Mesenchymal stem cell (in vitro differentiated cells and primary cell): ENCODE results near the gene TMEM143.
"Not testable (repeated sequence)": the region's sequence is repeated elsewhere in the genome, so short reads cannot be mapped to it uniquely, and the experiment has no call there.

ENCODE experiments used
- DNase-seq: peaks from one replicate; pipeline ENCODE4 v3.0.0-alpha.2; 2013
- H2AFZ ChIP-seq: one replicate; pipeline ENCODE4 v1.6.1; 2013; ENCODE audit warnings: low read depth, mild to moderate bottlenecking, control low read depth, inconsistent platforms, low read length, moderate library complexity
- H2AK5ac ChIP-seq: 2 replicates; pipeline ENCODE4 v1.6.1; 2013; ENCODE audit warnings: low read length, moderate library complexity, mild to moderate bottlenecking, inconsistent platforms; ENCODE audit not compliant: severe bottlenecking
- H2BK120ac ChIP-seq: one replicate; pipeline ENCODE4 v1.6.1; 2013; ENCODE audit warnings: low read depth, mild to moderate bottlenecking, inconsistent platforms, low read length, moderate library complexity
- H2BK12ac ChIP-seq, 2 experiments: one replicate each; pipeline ENCODE4 v1.6.1; 2013; ENCODE audit warnings: inconsistent platforms in 2 of 2, low read length in 2 of 2, mild to moderate bottlenecking in 2 of 2, moderate library complexity in 2 of 2, control low read depth in 1 of 2
- H2BK15ac ChIP-seq: one replicate; pipeline ENCODE4 v1.6.1; 2013; ENCODE audit warnings: mild to moderate bottlenecking, low read depth, inconsistent platforms; ENCODE audit not compliant: poor library complexity, severe bottlenecking
- H2BK5ac ChIP-seq: 2 replicates; pipeline ENCODE4 v1.6.1; 2013; ENCODE audit warnings: low read depth, mild to moderate bottlenecking, low read length, control low read depth, inconsistent platforms; ENCODE audit not compliant: poor library complexity, severe bottlenecking
- H3K14ac ChIP-seq, 2 experiments: one replicate each; pipeline ENCODE4 v1.6.1; 2013; ENCODE audit warnings: inconsistent platforms in 2 of 2, low read length in 2 of 2, control low read depth in 1 of 2, mild to moderate bottlenecking in 1 of 2, moderate library complexity in 1 of 2
- H3K18ac ChIP-seq, 2 experiments: one replicate each; pipeline ENCODE4 v1.6.1; 2013; ENCODE audit warnings: inconsistent platforms in 2 of 2, low read length in 2 of 2, control low read depth in 1 of 2, low read depth in 1 of 2, mild to moderate bottlenecking in 1 of 2
- H3K23ac ChIP-seq, 2 experiments: one replicate each; pipeline ENCODE4 v1.6.1; 2013; ENCODE audit warnings: inconsistent platforms in 2 of 2, low read length in 2 of 2, mild to moderate bottlenecking in 2 of 2, moderate library complexity in 2 of 2, control low read depth in 1 of 2
- H3K27ac ChIP-seq: 2 replicates; pipeline ENCODE4 v1.5.1; 2013; ENCODE audit warnings: mild to moderate bottlenecking, moderate library complexity, low read length, control low read depth, inconsistent platforms; ENCODE audit not compliant: poor library complexity, severe bottlenecking
- H3K27me3 ChIP-seq, 2 experiments: 2 replicates each; pipeline versions ENCODE4 v1.6.1 to v1.7.0; 2013; ENCODE audit warnings: low read length in 2 of 2, mild to moderate bottlenecking in 2 of 2, moderate library complexity in 2 of 2, control low read depth in 1 of 2, inconsistent platforms in 1 of 2; ENCODE audit not compliant: control insufficient read depth in 1 of 2, insufficient read depth in 1 of 2
- H3K36me3 ChIP-seq, 2 experiments: 2 replicates each; pipeline versions ENCODE4 v1.6.1 to v1.7.0; 2013; ENCODE audit warnings: low read length in 2 of 2, control low read depth in 1 of 2, inconsistent platforms in 1 of 2, low read depth in 1 of 2, mild to moderate bottlenecking in 1 of 2; ENCODE audit not compliant: insufficient read depth in 2 of 2, control insufficient read depth in 1 of 2
- H3K4ac ChIP-seq, 2 experiments: one replicate each; pipeline ENCODE4 v1.6.1; 2013; ENCODE audit warnings: inconsistent platforms in 2 of 2, low read length in 2 of 2, mild to moderate bottlenecking in 2 of 2, moderate library complexity in 2 of 2, control low read depth in 1 of 2, low read depth in 1 of 2
- H3K4me1 ChIP-seq: 2 replicates; pipeline ENCODE4 v1.6.1; 2013; ENCODE audit warnings: low read depth, low read length, control low read depth; ENCODE audit not compliant: control insufficient read depth, insufficient read depth
- H3K4me2 ChIP-seq: 2 replicates; pipeline ENCODE4 v1.6.1; 2013; ENCODE audit warnings: low read length, mild to moderate bottlenecking, inconsistent platforms; ENCODE audit not compliant: poor library complexity, severe bottlenecking
- H3K4me3 ChIP-seq, 2 experiments: 2 replicates each; pipeline versions ENCODE4 v1.5.1 to v1.7.0; 2013; ENCODE audit warnings: low read length in 2 of 2, mild to moderate bottlenecking in 2 of 2, control low read depth in 1 of 2, low read depth in 1 of 2; ENCODE audit not compliant: insufficient read depth in 1 of 2
- H3K79me1 ChIP-seq: replicated peaks from 2 replicates; pipeline ENCODE4 v1.6.1; 2013; ENCODE audit warnings: mild to moderate bottlenecking, control low read depth, low read length, inconsistent platforms; ENCODE audit not compliant: poor library complexity, severe bottlenecking
- H3K9ac ChIP-seq: 2 replicates; pipeline ENCODE4 v1.7.0; 2013; ENCODE audit warnings: mild to moderate bottlenecking, low read length, moderate library complexity
- H3K9me3 ChIP-seq: 2 replicates; pipeline ENCODE4 v1.7.0; 2013; ENCODE audit warnings: mild to moderate bottlenecking, low read length; ENCODE audit not compliant: control insufficient read depth
- H4K8ac ChIP-seq: one replicate; pipeline ENCODE4 v1.6.1; 2013; ENCODE audit warnings: inconsistent platforms, mild to moderate bottlenecking, low read length, moderate library complexity
- H4K91ac ChIP-seq: one replicate; pipeline ENCODE4 v1.6.1; 2013; ENCODE audit warnings: mild to moderate bottlenecking, low read length, inconsistent platforms
- WGBS: methylation state at CpG from one replicate; pipeline ENCODE4 v1.1.7; 2013; ENCODE audit warnings: mixed read lengths; 5-methylcytosine and 5-hydroxymethylcytosine counted together

Gene TMEM143

GRCh38 chr19:48292798-48293197 lies 70.9 kb downstream of the TMEM143 start:
- Histone ChIP-seq H2BK15ac (no peak overlapping the region), H3K4me2 (no peak overlapping the region), H3K4ac (no peak overlapping the region), H4K91ac (no peak overlapping the region), H3K4me1 (peaks cover 7% of the 10 kb centered on the region), H3K18ac (no peak overlapping the region), H3K9me3 (no peaks in the 10 kb centered on the region), H4K8ac (no peak overlapping the region), H3K9ac (no peak overlapping the region), H3K14ac (no peak overlapping the region), H3K36me3 (no peaks in the 10 kb centered on the region), H3K4me3 (no peak overlapping the region), H2BK5ac (no peak overlapping the region), H2AK5ac (no peak overlapping the region), H3K27ac (no peak overlapping the region), H2BK12ac (no peak overlapping the region), H3K27me3 (peaks cover 0 to 9% of the 10 kb centered on the region in 2 experiments), H2BK120ac (no peak overlapping the region), H3K79me1 (no peaks in the 10 kb centered on the region), H2AFZ (no peak overlapping the region), H3K23ac (no peak overlapping the region)
- WGBS: 80% methylated on average over 4 of the region's 4 CpGs
- peak; percentile 38 for DNase-seq

- H2AK5ac ChIP-seq, H3K18ac ChIP-seq, H3K4me2 ChIP-seq, H3K4me3 ChIP-seq, H3K23ac ChIP-seq, H3K27ac ChIP-seq, H3K79me1 ChIP-seq, H2BK120ac ChIP-seq, H2BK15ac ChIP-seq, H4K91ac ChIP-seq, H3K4me1 ChIP-seq, H3K27me3 ChIP-seq, H2AFZ ChIP-seq, H4K8ac ChIP-seq, H3K4ac ChIP-seq, H3K9ac ChIP-seq, H3K36me3 ChIP-seq, DNase-seq, H3K14ac ChIP-seq, H3K9me3 ChIP-seq, H2BK12ac ChIP-seq, H2BK5ac ChIP-seq: not testable (repeated sequence)
- 35% methylated on average over 11 of the region's 11 CpGs for WGBS
These were observed 72.3 kb downstream of the TMEM143 start for GRCh38 chr19:48291489-48291815.

DNA sequence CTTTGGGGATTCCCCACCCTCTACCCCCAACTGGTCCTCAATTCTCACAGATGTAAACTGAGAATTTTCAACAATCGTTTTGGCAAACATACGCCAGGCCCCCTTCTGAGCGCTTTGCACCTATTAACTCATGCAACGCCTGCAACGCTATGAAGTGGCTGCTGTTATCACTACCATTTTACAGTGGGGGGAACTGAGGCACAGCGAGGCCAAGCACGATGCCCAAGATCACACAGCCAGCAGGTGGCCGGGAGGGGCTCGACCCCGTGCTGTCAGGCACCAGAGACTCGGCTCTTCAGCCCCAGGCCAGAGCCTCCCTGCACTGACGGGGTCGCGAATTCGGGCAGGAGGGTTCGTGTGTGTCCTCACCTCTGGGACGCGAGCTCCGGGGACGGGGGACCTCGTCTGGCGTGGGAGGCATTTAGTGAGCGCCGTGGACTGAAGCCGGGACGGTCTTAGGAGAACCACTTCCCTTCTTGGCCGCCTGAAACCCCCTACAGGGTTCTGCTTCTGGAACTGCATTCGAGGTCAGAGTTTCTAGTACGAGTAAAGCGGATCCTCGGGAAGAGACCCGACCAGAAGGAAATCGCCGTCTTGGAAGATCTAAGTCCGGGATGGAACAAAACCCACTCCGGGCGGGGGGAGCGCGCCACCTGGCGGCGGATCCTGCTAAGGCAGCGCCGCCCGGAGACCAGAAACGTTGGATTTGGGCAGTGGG lies 72.8 kb downstream of the TMEM143 start:
- H3K79me1 ChIP-seq: no peaks in the 10 kb centered on the region
- H2AK5ac ChIP-seq: no peak overlapping the region
- no peak overlapping the region for H2BK12ac ChIP-seq
- H2BK5ac ChIP-seq: no peak overlapping the region
- H3K36me3 ChIP-seq: no peaks in the 10 kb centered on the region
- no peak overlapping the region for H2BK120ac ChIP-seq
- H3K18ac ChIP-seq: peak overlapping the region; percentile 11 to 67
- H3K4ac ChIP-seq: peak overlapping the region in 1 of 2 experiments; percentile 70
- H4K8ac ChIP-seq: peak overlapping the region; percentile 85
- peaks cover 7% of the 10 kb centered on the region for H3K4me1 ChIP-seq
- H2AFZ ChIP-seq: peak overlapping the region; percentile 59
- DNase-seq: peak; percentile 86
- H3K4me2 ChIP-seq: peak overlapping the region; percentile 75
- peak overlapping the region in 1 of 2 experiments; percentile 48 for H3K23ac ChIP-seq
- peaks cover 11% of the 10 kb centered on the region for H3K9me3 ChIP-seq
- WGBS: under 1% methylated on average over 45 of the region's 45 CpGs
- no peak overlapping the region for H3K14ac ChIP-seq
- H4K91ac ChIP-seq: no peak overlapping the region
- peak overlapping the region; percentile 79 for H3K27ac ChIP-seq
- H3K4me3 ChIP-seq: peak overlapping the region; percentile 21 to 86
- no peak overlapping the region for H2BK15ac ChIP-seq
- peak overlapping the region; percentile 84 for H3K9ac ChIP-seq
- H3K27me3 ChIP-seq: peaks cover 0 to 4% of the 10 kb centered on the region in 2 experiments

DNA sequence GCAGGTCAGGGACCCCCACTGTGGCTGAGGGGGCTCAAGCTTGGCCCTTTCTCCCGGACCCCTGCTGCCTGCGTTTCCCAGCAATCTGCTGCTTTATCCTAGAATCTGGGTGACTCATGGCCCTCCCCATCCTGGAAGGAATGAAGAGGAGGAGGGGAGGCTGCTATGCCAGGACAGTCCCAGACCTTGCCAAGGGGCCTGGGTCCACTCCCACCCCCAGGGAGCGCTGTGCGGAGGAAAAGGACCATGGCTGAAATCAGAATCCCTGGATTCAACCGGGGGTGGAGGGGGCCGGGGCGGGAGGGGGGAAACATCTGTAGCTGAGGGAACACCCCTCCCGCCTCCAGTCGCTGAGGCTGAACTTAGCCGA lies 73.4 kb downstream of the TMEM143 start:
- H3K36me3 ChIP-seq: no peaks in the 10 kb centered on the region
- no peak overlapping the region for H4K8ac ChIP-seq
- no peak overlapping the region for H3K14ac ChIP-seq
- peak overlapping the region; percentile 75 for H3K4me2 ChIP-seq
- H2BK5ac ChIP-seq: no peak overlapping the region
- H3K18ac ChIP-seq: no peak overlapping the region
- no peak overlapping the region for H3K23ac ChIP-seq
- H3K4ac ChIP-seq: no peak overlapping the region
- peaks cover 7% of the 10 kb centered on the region for H3K4me1 ChIP-seq
- H3K27me3 ChIP-seq: no peaks in the 10 kb centered on the region
- peak overlapping the region; percentile 2 for H3K27ac ChIP-seq
- WGBS: 2% methylated on average over 10 of the region's 10 CpGs
- peak overlapping the region in 1 of 2 experiments; percentile 86 for H3K4me3 ChIP-seq
- H2BK15ac ChIP-seq: no peak overlapping the region
- H2BK120ac ChIP-seq: no peak overlapping the region
- H2AK5ac ChIP-seq: no peak overlapping the region
- peak overlapping the region; percentile 84 for H3K9ac ChIP-seq
- H3K9me3 ChIP-seq: peaks cover 14% of the 10 kb centered on the region
- H2AFZ ChIP-seq: no peak overlapping the region
- no peak overlapping the region for H4K91ac ChIP-seq
- DNase-seq: peak; percentile 80
- H3K79me1 ChIP-seq: no peaks in the 10 kb centered on the region
- H2BK12ac ChIP-seq: no peak overlapping the region
